ENCODE data around the gene SMCO3. TPM values are rescaled to one million over a fixed set of nuclear protein-coding genes. Genes with fewer than 3 reads are reported as not detected.

SMCO3 gene
- total and polyA plus RNA-seq, 2 of the 13 experiments (the other 11 are each of a cell fraction or from before 2014, with no cell fraction given) = 0.29 to 0.42 TPM

DNA sequence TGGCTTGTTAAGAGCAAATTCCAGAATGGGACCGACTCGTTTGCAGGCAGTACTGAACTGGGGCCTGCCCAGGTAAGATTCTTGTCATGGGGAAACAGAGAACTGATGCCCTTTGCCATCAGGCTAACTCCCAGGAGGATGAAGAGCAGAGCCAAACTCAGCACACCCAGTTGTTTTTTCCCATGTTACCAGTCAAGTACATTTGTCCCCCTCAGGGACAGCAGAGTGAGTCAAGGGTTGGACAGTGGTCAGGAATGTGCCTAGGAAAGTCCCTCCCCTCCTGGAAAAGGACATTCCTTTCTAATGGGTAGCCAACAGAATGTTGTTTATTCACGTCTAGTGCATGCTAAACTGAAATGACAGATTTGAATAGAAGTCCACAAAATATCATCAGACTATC lies 27.8 kb upstream of the SMCO3 start (continued):
- TF ChIP-seq ZNF614 (CRISPR knock-in tag; IDR thresholded peaks at IDR 0.05; ENCODE audit: borderline replicate concordance) (0 out of 2 replicates have a peak, but pooled peaks have one; percentile 33), ZNF724P (CRISPR knock-in tag; IDR thresholded peaks at IDR 0.05; ENCODE audit: borderline replicate concordance) (peak; percentile 43; the same call in 1 of the 2 replicates), ZNF800 (CRISPR knock-in tag; IDR thresholded peaks at IDR 0.05) (no peak), HOMEZ (CRISPR knock-in tag; IDR thresholded peaks at IDR 0.05; ENCODE audit: low read depth) (peak; percentile 78; the same call in 1 of the 2 replicates), ZC3H4 (CRISPR knock-in tag; IDR thresholded peaks at IDR 0.05; ENCODE audit: borderline replicate concordance) (no peak)

GRCh38 chr12:14840616-14841015 lies 26.6 kb upstream of the SMCO3 start:
- Histone ChIP-seq H3K9me3 (ENCODE audit: low read length) (no peaks in the 10 kb centered on the region), H3K27ac (ENCODE audit: extremely low read length, insufficient read depth, low read length) (peak overlapping the region; percentile 86), H3K79me2 (ENCODE audit: insufficient read depth, low read length) (peaks cover 33% of the 10 kb centered on the region), H3K4me2 (ENCODE audit: low read depth, low read length) (peak overlapping the region; percentile 98), H3K36me3 (replicated peaks in 1 of 2; ENCODE audit: control insufficient read depth in 1 of 2, insufficient read depth in 2 of 2, low read length in 2 of 2) (peaks cover 0 to 16% of the 10 kb centered on the region in 2 experiments; a peak in 2 of 5 replicates), H3K27me3 (ENCODE audit: control insufficient read depth in 1 of 2, insufficient read depth in 2 of 2, low read length in 2 of 2) (no peaks in the 10 kb centered on the region; a peak in 1 of 5 replicates), H2AFZ (ENCODE audit: low read length) (no peak overlapping the region), H4K20me1 (ENCODE audit: insufficient read depth, low read length) (no peaks in the 10 kb centered on the region), H3K4me3 (replicated peaks in 1 of 3; ENCODE audit: insufficient read depth in 1 of 3, low read depth in 2 of 3, low read length in 3 of 3) (peak overlapping the region in 2 of 3 experiments; percentile 73 to 86; a peak in 2 of 6 replicates), H3K4me1 (ENCODE audit: insufficient read depth, low read length) (peaks cover 69% of the 10 kb centered on the region), H3K9ac (ENCODE audit: insufficient read depth, low read depth, low read length) (peak overlapping the region; percentile 77)
- DNase-seq (ENCODE audit: low spot score) = peak; percentile 58
- peak; percentile 71 for FAIRE-seq
- ATAC-seq = peak; percentile 47
- in situ Hi-C loops (cut with HindIII; ENCODE audit: extremely low pct_ligation_motif_present, low pct_unique_long_range_greater_than_20kb) (loop anchor here (5.0 kb wide), 1 partner anchor 157 kb away; no protein-coding TSS in a partner anchor), intact Hi-C loops (cut with micrococcal nuclease; ENCODE audit: unreplicated experiment) (no loop called here)
- POLR2A ChIA-PET = interaction anchor here (1.0 to 2.0 kb wide), 3 partner anchors 37 to 69 kb away, joined by 4 to 7 read pairs (median 6); partner anchors contain the start of genes C12orf60 and WBP11
- CTCF ChIA-PET (ENCODE audit: low intra/inter-chr PET ratio, low total read pairs) = no interaction called here
- 44% methylated on average over 4 of the region's 4 CpGs for WGBS (ENCODE audit: low lambda C conversion rate)
- BruUV-seq (replicated peaks) = no TSS peak
- TF ChIP-seq SETDB1 (CRISPR knock-in tag; IDR thresholded peaks at IDR 0.05; ENCODE audit: borderline replicate concordance) (no peak), YEATS4 (CRISPR knock-in tag; IDR thresholded peaks at IDR 0.05; ENCODE audit: borderline replicate concordance) (no peak), KAT8 (CRISPR knock-in tag; IDR thresholded peaks at IDR 0.05) (no peak), ZNF33A (CRISPR knock-in tag; IDR thresholded peaks at IDR 0.05; ENCODE audit: borderline replicate concordance) (no peak), ZSCAN20 (CRISPR knock-in tag; IDR thresholded peaks at IDR 0.05; ENCODE audit: borderline replicate concordance) (no peak), ZNF556 (CRISPR knock-in tag; IDR thresholded peaks at IDR 0.05; ENCODE audit: borderline replicate concordance) (no peak), KLF9 (CRISPR knock-in tag; IDR thresholded peaks at IDR 0.05; ENCODE audit: low read depth) (no peak), SCMH1 (CRISPR knock-in tag; IDR thresholded peaks at IDR 0.05; ENCODE audit: borderline replicate concordance) (no peak), ZNF17 (CRISPR knock-in tag; IDR thresholded peaks at IDR 0.05) (no peak), ISX (CRISPR knock-in tag; conservative IDR thresholded peaks at IDR 0.05) (no peak), HMG20B (CRISPR knock-in tag; conservative IDR thresholded peaks at IDR 0.05) (no peak), ZNF549 (CRISPR knock-in tag; IDR thresholded peaks at IDR 0.05) (no peak)
- TF ChIP-seq, protein P1, sequence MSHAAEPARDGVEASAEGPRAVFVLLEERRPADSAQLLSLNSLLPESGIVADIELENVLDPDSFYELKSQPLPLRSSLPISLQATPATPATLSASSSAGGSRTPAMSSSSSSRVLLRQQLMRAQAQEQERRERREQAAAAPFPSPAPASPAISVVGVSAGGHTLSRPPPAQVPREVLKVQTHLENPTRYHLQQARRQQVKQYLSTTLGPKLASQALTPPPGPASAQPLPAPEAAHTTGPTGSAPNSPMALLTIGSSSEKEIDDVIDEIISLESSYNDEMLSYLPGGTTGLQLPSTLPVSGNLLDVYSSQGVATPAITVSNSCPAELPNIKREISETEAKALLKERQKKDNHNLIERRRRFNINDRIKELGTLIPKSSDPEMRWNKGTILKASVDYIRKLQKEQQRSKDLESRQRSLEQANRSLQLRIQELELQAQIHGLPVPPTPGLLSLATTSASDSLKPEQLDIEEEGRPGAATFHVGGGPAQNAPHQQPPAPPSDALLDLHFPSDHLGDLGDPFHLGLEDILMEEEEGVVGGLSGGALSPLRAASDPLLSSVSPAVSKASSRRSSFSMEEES (CRISPR knock-in tag; IDR thresholded peaks at IDR 0.05) = no peak
